Cerebellar nuclear complex (tissue), 1 donor: Measurements from ENCODE around the gene FAM114A1.
A peak's percentile ranks its signal among the peaks of the same experiment; 100 is the strongest.
"Not testable (repeated sequence)": the region's sequence is repeated elsewhere in the genome, so short reads cannot be mapped to it uniquely, and the experiment has no call there.

Experiments used
- DNase-seq, 2 experiments: peaks; one replicate each; lab custom pipeline; 2025; lab: John Stamatoyannopoulos, UW

FAM114A1 gene

GRCh38 chr4:38904090-38904666 is 36.6 kb downstream of the FAM114A1 start:
- no peak for DNase-seq

GRCh38 chr4:38904682-38905081 is 37.1 kb downstream of the FAM114A1 start:
- DNase-seq, result no peak

GRCh38 chr4:38905652-38906385 is 38.2 kb downstream of the FAM114A1 start:
- no peak for DNase-seq

DNA sequence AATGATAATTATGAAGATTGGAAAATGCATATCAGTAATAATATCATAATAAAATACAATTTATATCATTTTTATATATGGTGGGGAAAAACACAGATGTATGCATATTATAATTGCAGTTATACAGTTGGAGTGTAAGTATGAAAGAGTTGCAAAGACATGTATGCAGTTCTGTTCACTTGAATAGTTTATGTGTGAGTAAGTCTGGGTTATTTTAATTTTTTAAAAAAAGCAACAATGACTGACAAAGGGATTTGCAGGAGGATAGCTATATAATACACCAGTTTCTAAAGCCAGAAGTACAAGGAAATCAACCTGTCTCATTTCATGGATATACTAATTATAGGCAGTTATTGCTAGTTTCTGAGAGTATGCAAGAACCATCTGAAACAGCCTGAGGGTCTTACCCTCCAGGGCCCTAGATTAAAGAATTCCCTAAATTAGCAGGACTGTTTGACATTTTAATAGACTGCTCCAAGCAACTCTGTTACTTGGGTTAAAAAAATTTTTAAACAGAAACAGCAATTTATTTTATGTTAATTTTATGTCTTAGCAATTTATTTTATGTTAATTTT is 40.2 kb downstream of the FAM114A1 start:
- DNase-seq, result no peak

DNA sequence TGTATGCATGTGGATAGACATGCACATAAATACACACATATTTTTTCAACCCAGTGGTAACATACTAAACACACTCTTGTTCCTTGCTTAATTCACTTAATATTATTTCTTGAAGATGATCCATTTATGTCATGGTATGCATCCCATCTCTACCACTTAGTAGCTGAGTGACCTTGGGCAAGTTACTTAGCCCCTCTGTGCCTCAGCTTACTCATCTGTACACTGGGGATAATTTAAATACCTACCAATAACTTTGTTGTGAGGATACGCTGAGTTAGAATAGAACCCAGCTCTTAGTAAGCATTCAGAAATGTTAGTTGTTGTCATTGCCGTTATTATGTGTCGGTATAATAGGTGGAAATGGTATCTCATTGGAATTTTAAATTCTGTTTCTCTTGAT is 41.4 kb downstream of the FAM114A1 start:
- DNase-seq, result no peak

GRCh38 chr4:38911257-38911656 is 43.7 kb downstream of the FAM114A1 start:
- no peak for DNase-seq

DNA sequence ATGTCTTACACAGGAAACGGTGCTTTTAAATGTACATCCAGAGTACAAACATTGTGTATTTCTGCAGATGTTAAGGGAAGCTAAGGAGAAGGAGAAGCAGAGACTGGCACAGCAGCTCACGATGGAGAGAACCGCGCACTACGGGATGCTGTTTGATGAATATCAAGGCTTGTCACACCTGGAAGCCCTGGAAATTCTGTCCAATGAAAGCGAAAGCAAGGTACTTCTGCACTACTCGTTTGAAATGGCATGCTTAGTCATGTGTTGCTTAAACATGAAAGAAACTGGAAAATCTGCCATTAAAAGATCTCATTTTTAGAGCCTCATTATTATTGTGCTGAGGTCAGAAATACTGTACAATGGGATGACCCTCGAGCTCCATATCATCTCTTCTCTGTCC is 47.2 kb downstream of the FAM114A1 start:
- DNase-seq, result no peak

GRCh38 chr4:38916267-38916666 is 48.7 kb downstream of the FAM114A1 start:
- not testable (repeated sequence) for DNase-seq

GRCh38 chr4:38917481-38918025 is 49.9 kb downstream of the FAM114A1 start:
- DNase-seq, result no peak

- DNase-seq, result no peak
Observed at GRCh38 chr4:38919494-38919893, 51.9 kb downstream of the FAM114A1 start.

GRCh38 chr4:38920186-38920585 is 52.6 kb downstream of the FAM114A1 start:
- no peak for DNase-seq

DNA sequence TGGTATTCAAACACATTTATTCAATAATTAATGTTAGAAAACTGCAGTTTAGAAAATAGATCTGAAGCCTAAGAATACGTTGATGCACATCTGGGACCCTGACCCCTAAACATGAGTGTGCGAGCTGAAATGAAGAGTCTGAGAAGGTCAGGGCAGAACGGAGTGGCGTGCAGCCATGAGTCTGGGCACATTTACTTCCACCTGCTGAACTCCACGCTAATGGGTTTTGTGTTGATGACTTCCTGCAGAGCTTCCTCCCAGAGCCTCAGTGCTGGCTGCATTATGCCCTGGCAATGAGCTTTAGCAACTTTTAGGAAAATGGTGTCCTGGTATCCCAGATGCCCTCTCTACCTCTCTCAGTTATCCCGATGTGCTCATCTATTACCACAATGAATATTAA is 53.1 kb downstream of the FAM114A1 start:
- DNase-seq, result no peak

DNA sequence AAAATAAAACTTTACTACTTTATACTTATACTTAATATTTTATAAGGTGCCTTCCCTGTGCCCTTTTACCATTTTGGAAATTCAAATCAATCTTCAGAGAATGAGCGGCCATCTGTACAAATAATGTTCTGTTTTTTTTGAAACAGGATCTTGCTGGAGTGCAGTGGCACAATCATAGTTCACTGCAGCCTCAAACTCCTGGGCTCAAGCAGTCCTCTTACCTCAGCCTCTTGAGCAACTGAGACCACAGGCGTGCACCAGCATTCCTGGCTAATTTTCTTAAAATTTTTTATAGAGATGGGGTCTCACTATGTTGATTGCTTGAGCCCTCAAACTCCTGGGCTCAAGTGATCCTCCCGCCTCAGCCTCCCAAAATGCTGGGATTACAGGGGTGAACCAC is 53.5 kb downstream of the FAM114A1 start:
- no peak for DNase-seq

DNA sequence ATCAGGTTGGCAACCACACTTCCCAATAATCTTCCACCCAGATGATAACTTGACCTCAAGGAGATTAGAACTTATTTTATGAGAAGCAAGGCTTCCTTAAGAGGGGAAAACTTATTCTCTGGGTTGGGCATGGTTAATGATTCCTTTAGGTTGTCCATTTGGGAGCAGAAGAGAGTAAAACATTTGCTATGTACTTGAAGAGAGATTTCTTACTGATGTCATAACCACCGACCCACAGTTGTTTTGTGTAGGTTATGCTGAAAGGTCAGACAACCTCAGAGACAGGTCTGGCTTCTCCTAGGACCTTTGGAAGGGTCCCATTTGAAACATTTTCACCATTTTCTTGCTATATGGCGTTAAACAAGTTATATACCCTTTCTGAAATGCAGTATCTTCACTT is 56.1 kb downstream of the FAM114A1 start:
- DNase-seq, result no peak

DNA sequence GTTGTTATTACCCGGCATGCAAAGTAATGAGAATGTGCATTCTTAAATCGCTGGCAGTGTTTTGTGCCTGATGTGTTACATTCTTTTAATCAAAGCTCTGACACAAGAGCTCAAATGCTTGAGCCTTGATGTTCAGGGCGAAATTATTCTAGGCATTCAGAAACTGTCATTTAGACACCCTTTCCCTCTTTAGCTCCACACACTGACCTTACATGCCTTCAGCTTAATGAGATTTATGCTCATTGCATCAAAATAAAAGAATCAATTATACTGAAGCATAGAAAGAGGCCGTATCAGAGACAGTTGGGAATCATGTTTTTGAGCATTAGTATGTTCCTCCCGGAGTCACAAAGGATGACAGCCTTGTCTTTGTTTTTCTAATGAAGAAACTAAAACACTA is 56.7 kb downstream of the FAM114A1 start:
- no peak for DNase-seq

DNA sequence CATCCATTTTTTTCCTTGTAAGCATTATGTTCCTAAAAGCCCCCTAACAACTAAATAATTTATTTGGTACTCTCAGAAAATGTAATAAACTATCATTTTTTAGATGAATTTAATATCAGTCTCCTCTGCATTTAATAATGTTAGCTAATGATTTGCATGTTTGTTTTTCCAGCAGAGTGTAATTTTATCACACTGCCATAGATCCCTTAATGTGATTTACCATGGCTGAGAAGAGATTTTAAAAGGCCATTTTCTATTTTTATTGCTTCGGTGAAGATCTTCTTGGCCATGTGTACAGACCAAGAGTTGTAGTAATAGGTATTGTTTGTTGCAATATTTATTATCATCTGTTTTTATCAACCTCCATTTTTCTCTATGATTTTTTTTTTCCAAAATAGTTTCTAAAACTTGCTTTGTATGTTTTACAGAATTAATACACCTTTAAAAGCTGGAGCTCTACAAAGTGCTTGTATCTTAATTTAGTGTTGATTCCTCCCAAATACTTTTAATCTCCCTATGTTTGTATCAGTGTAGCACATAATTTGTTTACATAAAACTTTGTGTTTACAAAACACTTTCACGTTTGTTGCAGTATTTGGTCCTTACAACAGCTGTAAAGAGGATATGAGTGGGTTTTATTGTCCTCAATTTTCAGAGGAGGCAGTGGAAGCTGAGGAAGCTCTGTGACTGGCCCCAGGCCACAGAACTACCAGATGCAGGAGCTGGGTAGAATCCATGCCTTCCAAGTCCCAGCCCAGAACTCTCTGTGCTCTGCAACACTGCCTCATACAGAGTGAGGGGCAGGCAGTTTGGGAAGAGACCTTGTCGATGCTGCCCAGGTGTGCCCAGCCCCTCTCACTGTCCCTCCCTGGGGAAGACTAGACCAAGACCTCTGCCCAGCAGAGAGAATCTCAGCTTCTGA is 58.1 kb downstream of the FAM114A1 start:
- DNase-seq, result no peak

- no peak for DNase-seq
Observed at GRCh38 chr4:38926896-38927295, 59.3 kb downstream of the FAM114A1 start.

DNA sequence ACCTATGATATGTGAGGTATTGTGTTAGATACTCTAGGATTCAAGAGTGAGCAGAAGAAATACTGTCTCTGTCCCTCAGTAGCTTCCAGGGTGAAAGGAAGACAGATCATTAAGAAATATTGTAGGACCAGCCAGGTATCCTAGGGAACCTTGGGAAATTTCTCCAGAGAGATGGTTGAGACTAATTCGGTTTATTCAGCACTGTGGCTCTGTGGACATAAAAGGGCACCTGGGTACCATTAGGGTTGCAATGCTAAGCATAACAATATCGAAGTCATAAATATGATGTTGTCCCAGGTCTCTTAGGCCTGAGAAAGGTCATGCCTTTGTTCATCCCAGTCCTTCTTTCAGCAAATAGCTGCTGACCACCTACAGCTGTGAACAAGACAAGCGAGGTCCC is 61.0 kb downstream of the FAM114A1 start:
- no peak for DNase-seq

GRCh38 chr4:38928974-38929373 is 61.4 kb downstream of the FAM114A1 start:
- DNase-seq, result no peak

DNA sequence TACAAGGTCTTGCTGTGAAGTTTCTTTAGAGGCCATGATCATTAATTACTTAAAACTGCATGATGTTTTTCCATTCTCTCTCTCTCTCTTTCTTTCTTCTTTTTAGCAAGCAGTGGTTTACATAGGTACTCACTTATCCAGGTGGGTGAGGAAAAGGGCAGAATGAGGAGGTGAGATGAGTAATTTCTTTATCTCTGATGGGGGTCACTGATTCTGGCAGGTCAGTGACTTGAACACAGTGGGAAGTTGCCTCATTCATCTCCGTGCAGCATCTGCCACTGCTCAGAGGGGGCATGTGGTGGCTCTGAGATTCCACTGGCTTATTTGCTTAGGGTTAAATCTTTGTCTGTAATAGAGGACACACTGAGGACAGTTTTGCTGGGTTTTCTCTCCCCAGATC is 62.6 kb downstream of the FAM114A1 start:
- peak in 1 of 2 experiments; percentile 38 for DNase-seq

- no peak for DNase-seq
Observed at GRCh38 chr4:38930707-38931106, 63.1 kb downstream of the FAM114A1 start.

GRCh38 chr4:38931125-38931524 is 63.5 kb downstream of the FAM114A1 start:
- no peak for DNase-seq
